SK-N-MC (cell line): ENCODE results near the gene MYO5B.

Experiments
- EZH2 ChIP-seq: fragments of 200-600 bp; sonication (generic); IDR thresholded peaks from one replicate; pipeline ENCODE4 v1.6.1; 2017; ENCODE audit warnings: antibody characterized with exemption
- POLR2AphosphoS5 ChIP-seq: IDR thresholded peaks from 2 replicates; pipeline ENCODE4 v1.6.1; 2012; ENCODE audit warnings: mild to moderate bottlenecking, low read depth, low read length, borderline replicate concordance

DNA sequence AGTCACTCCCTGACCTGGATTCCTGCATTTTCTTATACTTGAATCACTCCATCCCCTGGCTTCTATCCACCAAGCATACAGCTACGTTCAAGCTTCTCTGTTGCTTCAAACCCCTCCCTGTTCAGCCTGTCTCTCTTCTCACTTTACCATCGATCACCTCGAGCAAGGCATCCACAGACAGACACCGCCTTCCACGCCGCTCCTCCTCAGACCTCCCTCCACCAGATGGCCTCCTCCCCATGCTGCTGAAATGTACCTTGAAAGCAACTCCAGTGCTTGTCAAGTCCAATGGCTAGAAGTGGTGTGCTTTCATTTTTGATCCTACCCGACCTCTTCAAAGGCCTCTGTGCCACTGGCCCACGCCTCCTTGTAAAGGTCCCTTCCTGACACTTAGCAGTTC lies 250.3 kb downstream of the MYO5B start:
- TF ChIP-seq EZH2: no peak
- TF ChIP-seq POLR2AphosphoS5: no peak
